DMS79 (cell line): Measurements from ENCODE around the gene HERC3.

ENCODE experiments used
- DNase-seq: peaks from one replicate; lab custom pipeline; 2025; lab: John Stamatoyannopoulos, UW

HERC3 gene

GRCh38 chr4:88747351-88747750 lies 155.1 kb downstream of the HERC3 start:
- no peak for DNase-seq

GRCh38 chr4:88750369-88750768 lies 158.1 kb downstream of the HERC3 start:
- no peak for DNase-seq

GRCh38 chr4:88751258-88752075 lies 159.2 kb downstream of the HERC3 start:
- DNase-seq = no peak

- DNase-seq = no peak
Observed at GRCh38 chr4:88752076-88752463, 159.8 kb downstream of the HERC3 start.

GRCh38 chr4:88752754-88753153 lies 160.5 kb downstream of the HERC3 start:
- DNase-seq = no peak

- no peak for DNase-seq
Observed at GRCh38 chr4:88753658-88754571, 161.6 kb downstream of the HERC3 start.

- DNase-seq = no peak
Observed at GRCh38 chr4:88754796-88755195, 162.5 kb downstream of the HERC3 start.

- no peak for DNase-seq
Observed at GRCh38 chr4:88755454-88755853, 163.2 kb downstream of the HERC3 start.

- DNase-seq = no peak
Observed at GRCh38 chr4:88756149-88756548, 163.9 kb downstream of the HERC3 start.

GRCh38 chr4:88757067-88757466 lies 164.8 kb downstream of the HERC3 start:
- no peak for DNase-seq

GRCh38 chr4:88757776-88758175 lies 165.5 kb downstream of the HERC3 start:
- DNase-seq = no peak
